H1 (cell line): ENCODE data around the gene DHRS12. TPM values are rescaled to one million over a fixed set of nuclear protein-coding genes. Genes with fewer than 3 reads are reported as not detected.

Source experiments
- CTCF ChIA-PET: fragments of 300-600 bp; sonication (Branson Sonifier 250); formaldehyde crosslinking; loops from one replicate; lab custom pipeline; 2021; ENCODE audit not compliant: partially characterized antibody; lab: Charles Lee
- POLR2A ChIA-PET: fragments of 300-600 bp; sonication (Branson Sonifier 250); formaldehyde crosslinking; loops from one replicate; lab custom pipeline; 2021; ENCODE audit warnings: inconsistent platforms; ENCODE audit not compliant: partially characterized antibody; lab: Charles Lee
- DNase-seq, 2 experiments: peaks; one replicate each; pipeline versions ENCODE4 v3.0.0 to v3.0.0-alpha.2; 2010 to 2022; ENCODE audit warnings: low spot score in 2 of 2, low read depth in 1 of 2, mixed read lengths in 1 of 2
- FAIRE-seq: peaks from 2 replicates; lab custom pipeline; 2011; peaks lifted over from hg19 to GRCh38; lab: Jason Lieb, UNC
- H2AFZ ChIP-seq: 2 replicates; pipeline ENCODE4 v1.8.1; 2012; ENCODE audit warnings: low read length, inconsistent platforms
- H2AK5ac ChIP-seq: 2 replicates; pipeline ENCODE4 v1.6.1; 2013; ENCODE audit warnings: low read depth, low read length
- H2BK120ac ChIP-seq: replicated peaks from 2 replicates; pipeline ENCODE3; 2013; ENCODE audit warnings: low read depth, low read length, inconsistent platforms
- H2BK12ac ChIP-seq: 2 replicates; pipeline ENCODE4 v1.6.1; 2013; ENCODE audit warnings: low read depth, low read length
- H2BK15ac ChIP-seq: 2 replicates; pipeline ENCODE4 v1.6.1; 2013; ENCODE audit warnings: low read length
- H2BK20ac ChIP-seq: 2 replicates; pipeline ENCODE4 v1.6.1; 2013; ENCODE audit warnings: low read length
- H2BK5ac ChIP-seq: 2 replicates; pipeline ENCODE4 v1.6.1; 2013; ENCODE audit warnings: low read depth, low read length
- H3K14ac ChIP-seq: 2 replicates; pipeline ENCODE4 v1.6.1; 2013; ENCODE audit warnings: inconsistent platforms; ENCODE audit not compliant: insufficient read length
- H3K18ac ChIP-seq: 2 replicates; pipeline ENCODE4 v1.6.1; 2013; ENCODE audit warnings: low read length; ENCODE audit errors: extremely low read depth
- H3K23ac ChIP-seq: 2 replicates; pipeline ENCODE4 v1.6.1; 2013; ENCODE audit warnings: inconsistent platforms; ENCODE audit not compliant: insufficient read length
- H3K23me2 ChIP-seq: 2 replicates; pipeline ENCODE4 v1.6.1; 2013; ENCODE audit warnings: low read depth, low read length
- H3K27ac ChIP-seq: 2 replicates; pipeline ENCODE4 v1.6.1; 2011; ENCODE audit warnings: low read depth, low read length, inconsistent platforms
- H3K27me3 ChIP-seq, 4 experiments: replicated peaks in 1 of 4; 1 replicate in 1 of 4; 2 replicates in 3 of 4; pipeline versions ENCODE4 v1.6.1 to v1.8.1; 2011 to 2013; ENCODE audit warnings: low read length in 3 of 4, mild to moderate bottlenecking in 3 of 4, inconsistent platforms in 2 of 4, mixed read lengths in 2 of 4, moderate library complexity in 1 of 4; ENCODE audit not compliant: control insufficient read depth in 3 of 4, insufficient read depth in 3 of 4; ENCODE audit errors: extremely low read depth in 1 of 4
- H3K36me3 ChIP-seq, 4 experiments: 2 replicates each; pipeline versions ENCODE4 v1.6.1 to v1.8.1; 2011 to 2013; ENCODE audit warnings: mild to moderate bottlenecking in 4 of 4, low read length in 3 of 4, moderate library complexity in 2 of 4, control low read depth in 1 of 4, inconsistent platforms in 1 of 4; ENCODE audit not compliant: insufficient read depth in 4 of 4, control insufficient read depth in 2 of 4
- H3K4ac ChIP-seq: replicated peaks from 2 replicates; pipeline ENCODE3; 2013; ENCODE audit warnings: low read length, low read depth, mixed read lengths, inconsistent platforms; ENCODE audit not compliant: insufficient read length
- H3K4me1 ChIP-seq, 4 experiments: replicated peaks in 1 of 4; 1 replicate in 1 of 4; 2 replicates in 3 of 4; pipeline versions ENCODE4 v1.6.1 to v1.8.1; 2011 to 2013; ENCODE audit warnings: low read length in 3 of 4, inconsistent platforms in 2 of 4, mixed read lengths in 1 of 4; ENCODE audit not compliant: insufficient read depth in 4 of 4, control insufficient read depth in 3 of 4
- H3K4me2 ChIP-seq, 2 experiments: 2 replicates each; pipeline versions ENCODE4 v1.6.1 to v1.8.1; 2011 to 2013; ENCODE audit warnings: low read depth in 2 of 2, low read length in 2 of 2, control low read depth in 1 of 2, inconsistent platforms in 1 of 2, mild to moderate bottlenecking in 1 of 2; ENCODE audit not compliant: insufficient read depth in 1 of 2
- H3K4me3 ChIP-seq, 4 experiments: fragments of 200-600, 300-600 bp in 1 of 4; sonication (generic), shearing (Covaris generic), sonication (Bioruptor Twin) in 1 of 4; 2 replicates each; pipeline versions ENCODE4 v1.5.1 to v1.8.1; 2011 to 2016; ENCODE audit warnings: low read length in 4 of 4, low read depth in 3 of 4, control low read depth in 2 of 4, inconsistent platforms in 2 of 4, mild to moderate bottlenecking in 2 of 4, mixed read lengths in 1 of 4, moderate library complexity in 1 of 4; ENCODE audit not compliant: insufficient read depth in 2 of 4; ENCODE audit errors: extremely low read depth in 1 of 4
- H3K56ac ChIP-seq: replicated peaks from 2 replicates; pipeline ENCODE3; 2013; ENCODE audit warnings: low read depth, mild to moderate bottlenecking, mixed read lengths, low read length, inconsistent platforms; ENCODE audit not compliant: insufficient read length
- H3K79me1 ChIP-seq: 2 replicates; pipeline ENCODE4 v1.6.1; 2013; ENCODE audit warnings: low read depth, low read length, control low read depth
- H3K79me2 ChIP-seq, 2 experiments: 2 replicates each; pipeline versions ENCODE4 v1.6.1 to v1.8.1; 2012 to 2013; ENCODE audit warnings: low read length in 2 of 2, mild to moderate bottlenecking in 2 of 2, inconsistent platforms in 1 of 2; ENCODE audit not compliant: insufficient read depth in 2 of 2, control insufficient read depth in 1 of 2
- H3K9ac ChIP-seq, 4 experiments: replicated peaks in 1 of 4; 1 replicate in 1 of 4; 2 replicates in 3 of 4; pipeline versions ENCODE4 v1.6.1 to v1.8.1; 2011 to 2013; ENCODE audit warnings: low read depth in 3 of 4, low read length in 3 of 4, control low read depth in 2 of 4, mild to moderate bottlenecking in 2 of 4, moderate library complexity in 2 of 4, inconsistent platforms in 1 of 4; ENCODE audit errors: extremely low read depth in 1 of 4
- H3K9me3 ChIP-seq, 2 experiments: 2 replicates each; pipeline versions ENCODE4 v1.6.1 to v1.8.1; 2012 to 2013; ENCODE audit warnings: mild to moderate bottlenecking in 2 of 2, moderate library complexity in 2 of 2, control low read depth in 1 of 2, inconsistent platforms in 1 of 2, low read depth in 1 of 2, low read length in 1 of 2, mixed read lengths in 1 of 2; ENCODE audit not compliant: insufficient read depth in 2 of 2
- H4K20me1 ChIP-seq, 2 experiments: replicated peaks in 1 of 2; 2 replicates each; pipeline versions ENCODE3 to v1.8.1; 2011 to 2013; ENCODE audit warnings: inconsistent platforms in 2 of 2, low read length in 2 of 2, mild to moderate bottlenecking in 1 of 2; ENCODE audit not compliant: insufficient read depth in 2 of 2, control insufficient read depth in 1 of 2
- H4K5ac ChIP-seq: 2 replicates; pipeline ENCODE4 v1.6.1; 2013; ENCODE audit warnings: low read length, low read depth, mixed read lengths, inconsistent platforms; ENCODE audit not compliant: insufficient read length
- H4K8ac ChIP-seq: 2 replicates; pipeline ENCODE4 v1.8.0; 2013; ENCODE audit warnings: mild to moderate bottlenecking, moderate library complexity, low read length, inconsistent platforms; ENCODE audit not compliant: insufficient read depth; ENCODE audit errors: extremely low read depth
- H4K91ac ChIP-seq: replicated peaks from 2 replicates; pipeline ENCODE3; 2013; ENCODE audit warnings: low read length, mixed read lengths, inconsistent platforms; ENCODE audit not compliant: insufficient read length
- CTBP2 ChIP-seq: IDR thresholded peaks from 2 replicates; pipeline ENCODE4 v1.7.0; 2011; ENCODE audit warnings: borderline replicate concordance, mild to moderate bottlenecking, moderate library complexity, mixed read lengths, low read length; ENCODE audit not compliant: insufficient read depth, insufficient read length
- EGR1 ChIP-seq: IDR thresholded peaks from 2 replicates; pipeline ENCODE4 v1.6.1; 2011; ENCODE audit warnings: low read depth, low read length, borderline replicate concordance
- FOSL1 ChIP-seq: IDR thresholded peaks from 2 replicates; pipeline ENCODE4 v1.6.1; 2011; ENCODE audit warnings: mild to moderate bottlenecking, low read depth, low read length, moderate library complexity; ENCODE audit not compliant: insufficient read depth
- HDAC2 ChIP-seq, 2 experiments: fragments of 300-600 bp in 1 of 2; sonication (generic) in 1 of 2; IDR thresholded peaks; 2 replicates each; pipeline ENCODE4 v1.6.1; 2011 to 2012; ENCODE audit warnings: low read depth in 2 of 2, low read length in 2 of 2, mild to moderate bottlenecking in 2 of 2, moderate library complexity in 2 of 2, borderline replicate concordance in 1 of 2, inconsistent platforms in 1 of 2
- HDAC6 ChIP-seq: IDR thresholded peaks from one replicate; pipeline ENCODE4 v1.7.1; 2012; ENCODE audit warnings: low read depth, mild to moderate bottlenecking, inconsistent platforms, low read length, moderate library complexity
- JUN ChIP-seq: IDR thresholded peaks from 2 replicates; pipeline ENCODE4 v1.6.1; 2011; ENCODE audit warnings: low read depth, mild to moderate bottlenecking, improper control_type of control experiment, low read length
- KDM1A ChIP-seq: fragments of 200-600, 300-600 bp; sonication (generic); IDR thresholded peaks from 2 replicates; pipeline ENCODE4 v1.7.1; 2016; ENCODE audit warnings: mild to moderate bottlenecking, low read length, borderline replicate concordance
- PHF8 ChIP-seq: fragments of 200-600 bp; sonication (generic); conservative IDR thresholded peaks from 2 replicates; pipeline ENCODE4 v1.7.1; 2012; ENCODE audit warnings: low read depth, mild to moderate bottlenecking, inconsistent platforms, low read length, moderate library complexity
- RFX5 ChIP-seq: IDR thresholded peaks from 2 replicates; pipeline ENCODE4 v1.6.1; 2011; ENCODE audit warnings: low read depth, low read length, improper control_type of control experiment, borderline replicate concordance
- SAP30 ChIP-seq: fragments of 300-600 bp; sonication (generic); IDR thresholded peaks from 2 replicates; pipeline ENCODE4 v1.7.1; 2012; ENCODE audit warnings: low read length, moderate library complexity, mild to moderate bottlenecking, inconsistent platforms; ENCODE audit not compliant: insufficient read depth, insufficient replicate concordance
- SP2 ChIP-seq: IDR thresholded peaks from 2 replicates; pipeline ENCODE4 v1.6.1; 2012; ENCODE audit warnings: mild to moderate bottlenecking, low read length, inconsistent platforms
- SRF ChIP-seq: IDR thresholded peaks from 2 replicates; pipeline ENCODE4 v1.6.1; 2011; ENCODE audit warnings: mild to moderate bottlenecking, low read depth, low read length, moderate library complexity
- WGBS, 2 experiments: shearing (Covaris generic) in 1 of 2; methylation state at CpG; one replicate each; pipeline versions ENCODE4 v1.1.6 to v1.1.7; 2013 to 2015; ENCODE audit warnings: low lambda C conversion rate in 2 of 2, mixed read lengths in 2 of 2, inconsistent platforms in 1 of 2, low coverage in 1 of 2, missing lambda C conversion rate in 1 of 2; ENCODE audit not compliant: insufficient replicate concordance in 2 of 2, insufficient coverage in 1 of 2, insufficient read length in 1 of 2; ENCODE audit errors: extremely low coverage in 1 of 2, missing lambda C conversion rate in 1 of 2; 5-methylcytosine and 5-hydroxymethylcytosine counted together
- polyA plus RNA-seq, 7 experiments: library from polyadenylated mRNA; depleted of rRNA in 3 of 7; stranded (reverse) in 5 of 7; unstranded in 2 of 7; fragments of >200 nt in 5 of 7; fragments of 200-250 nt in 2 of 7; gene quantifications; 1 replicate in 5 of 7; 2 replicates in 1 of 7; 4 replicates in 1 of 7; pipeline versions ENCODE4 v1.2.1 to v1.2.3, GENCODE V29; 2011 to 2013; ENCODE audit warnings: missing spikeins in 2 of 7, mixed read lengths in 2 of 7
- total RNA-seq: library from RNA; stranded (reverse); fragmentation: NEBNext Ultra II Directional; extraction: Animal tissue kit (Norgen Biotek cat#: 25700); gene quantifications from 2 replicates; pipeline ENCODE4 v1.2.1, GENCODE V29; 2021

DHRS12 gene
- total and polyA plus RNA-seq, 2 of the 8 experiments (the other 6 are each of a cell fraction or from before 2014, with no cell fraction given): 8.7 TPM

DNA sequence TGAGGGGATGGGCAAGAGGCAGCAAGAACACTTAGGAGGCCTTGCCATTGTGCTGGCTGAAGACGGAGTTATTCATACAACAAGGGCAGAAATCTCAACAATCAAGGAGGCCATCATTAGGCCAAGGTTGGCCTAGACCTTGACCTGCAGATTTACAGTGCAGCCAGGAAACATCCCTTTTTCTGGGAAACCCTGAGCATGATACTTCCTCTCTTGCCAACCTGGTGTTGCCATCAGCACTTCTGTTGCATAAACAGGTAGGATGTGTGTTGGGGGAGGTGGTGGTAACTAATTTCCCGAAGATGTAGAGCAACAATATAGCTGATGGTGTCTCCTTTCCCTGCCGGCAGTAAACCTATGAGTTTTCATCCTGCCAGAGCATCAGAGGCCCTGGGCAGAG is 33.1 kb upstream of the DHRS12 start:
- 90% methylated on average over 3 of the region's 3 CpGs; no CpG with 5 or more reads in 1 of the 2 experiments for WGBS, 2 experiments
- no peak overlapping the region for H2BK120ac ChIP-seq
- H2AK5ac ChIP-seq: no peak overlapping the region
- H3K18ac ChIP-seq: no peak overlapping the region
- H3K4ac ChIP-seq: no peak overlapping the region
- H2BK5ac ChIP-seq: no peak overlapping the region
- no peak overlapping the region for H3K27ac ChIP-seq
- no peak for FAIRE-seq
- H2BK15ac ChIP-seq: no peak overlapping the region
- no peaks in the 10 kb centered on the region for H3K9me3 ChIP-seq
- no peak overlapping the region for H3K9ac ChIP-seq
- no peaks in the 10 kb centered on the region for H3K79me2 ChIP-seq
- CTCF ChIA-PET: interaction anchor here (0.7 to 8.8 kb wide), 9 partner anchors 9 to 614 kb away, joined by 3 to 105 read pairs (median 5); no protein-coding TSS in a partner anchor
- no peak overlapping the region for H3K4me3 ChIP-seq
- no peak overlapping the region for H2AFZ ChIP-seq
- no peak overlapping the region for H2BK20ac ChIP-seq
- POLR2A ChIA-PET: no interaction called here
- no peak overlapping the region for H2BK12ac ChIP-seq
- H3K79me1 ChIP-seq: no peaks in the 10 kb centered on the region
- H4K20me1 ChIP-seq: no peaks in the 10 kb centered on the region
- DNase-seq: no peak
- H3K23me2 ChIP-seq: no peaks in the 10 kb centered on the region
- no peaks in the 10 kb centered on the region for H3K27me3 ChIP-seq
- no peak overlapping the region for H3K14ac ChIP-seq
- H3K36me3 ChIP-seq: no peaks in the 10 kb centered on the region
- no peak overlapping the region for H4K5ac ChIP-seq
- no peak overlapping the region for H4K8ac ChIP-seq
- H3K4me1 ChIP-seq: no peaks in the 10 kb centered on the region; a peak in 1 of 7 replicates
- H3K4me2 ChIP-seq: no peak overlapping the region
- no peak overlapping the region for H4K91ac ChIP-seq
- H3K56ac ChIP-seq: no peak overlapping the region
- no peak overlapping the region for H3K23ac ChIP-seq
- TF ChIP-seq SAP30 (no peak), KDM1A (no peak), JUN (no peak), EGR1 (no peak), PHF8 (no peak), CTBP2 (no peak), FOSL1 (no peak), HDAC6 (no peak), SP2 (no peak), SRF (no peak), HDAC2 (IDR thresholded peaks at IDR 0.05; ENCODE audit: borderline replicate concordance in 1 of 2, low read depth in 2 of 2, low read length in 2 of 2) (no peak), RFX5 (no peak)
